ENCODE measurements around the gene ASXL3. TPM values are rescaled to one million over a fixed set of nuclear protein-coding genes. Genes with fewer than 3 reads are reported as not detected.

ASXL3 gene
- total RNA-seq, 2 experiments from 2014 or later: not detected

DNA sequence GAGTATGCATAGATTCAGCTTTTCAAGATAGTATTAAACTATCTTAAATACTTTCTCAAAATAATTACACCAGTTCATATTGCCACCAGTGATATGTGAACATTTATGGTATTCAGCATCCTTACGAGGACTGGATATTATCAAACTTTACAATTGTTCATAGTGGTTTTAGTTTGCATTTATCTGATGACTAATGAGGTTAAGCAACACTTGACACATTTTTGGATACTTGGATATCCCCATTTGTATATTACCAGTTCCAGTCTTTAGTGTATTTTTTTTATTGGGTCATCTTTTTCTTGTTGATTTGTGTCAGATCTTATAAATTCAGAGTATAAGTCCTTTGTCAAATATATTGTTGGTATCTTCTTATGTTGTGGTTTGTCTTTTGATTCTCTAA is 128.4 kb downstream of the ASXL3 start:
- ChIA-PET CTCF (no interaction called here), POLR2A (no interaction called here)
- no peak for ATAC-seq
- Mint-ChIP-seq H3K36me3 (ENCODE audit: low read depth) (no peaks in the 10 kb centered on the region), H3K9me3 (ENCODE audit: low read depth) (peaks cover 1% of the 10 kb centered on the region), H3K27me3 (no peaks in the 10 kb centered on the region), H3K4me3 (no peak overlapping the region), H3K27ac (no peak overlapping the region), H3K4me1 (no peaks in the 10 kb centered on the region)
- intact Hi-C loops (cut with DNase I, micrococcal nuclease): no loop called here
- DNase-seq: no peak

DNA sequence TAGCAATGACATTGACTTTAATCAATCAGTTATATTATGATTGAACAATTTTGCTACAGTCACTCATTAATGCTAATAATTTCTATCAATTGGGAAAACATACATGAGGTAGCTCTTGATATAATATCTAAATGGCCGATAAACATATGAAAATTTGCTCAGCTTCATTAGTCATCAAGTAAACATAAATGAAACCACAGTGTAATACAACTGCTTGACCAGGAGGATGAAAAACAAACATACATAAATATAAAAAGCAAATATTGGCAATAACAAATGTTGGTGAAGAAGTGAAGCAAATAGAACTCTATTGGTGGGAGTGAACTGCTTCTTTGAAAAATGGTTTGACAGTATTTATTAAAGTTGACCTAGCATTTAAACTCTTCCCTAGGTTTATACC is 130.9 kb downstream of the ASXL3 start:
- intact Hi-C loops (cut with DNase I, micrococcal nuclease): no loop called here
- ATAC-seq (no peak), DNase-seq (no peak)
- no peaks in the 10 kb centered on the region for H3K36me3 Mint-ChIP-seq (ENCODE audit: low read depth)
- peaks cover 4% of the 10 kb centered on the region for H3K9me3 Mint-ChIP-seq (ENCODE audit: low read depth)
- no peaks in the 10 kb centered on the region for H3K27me3 Mint-ChIP-seq
- H3K27ac Mint-ChIP-seq: no peak overlapping the region
- H3K4me3 Mint-ChIP-seq: no peak overlapping the region
- ChIA-PET POLR2A (no interaction called here), CTCF (no interaction called here)
- no peaks in the 10 kb centered on the region for H3K4me1 Mint-ChIP-seq

DNA sequence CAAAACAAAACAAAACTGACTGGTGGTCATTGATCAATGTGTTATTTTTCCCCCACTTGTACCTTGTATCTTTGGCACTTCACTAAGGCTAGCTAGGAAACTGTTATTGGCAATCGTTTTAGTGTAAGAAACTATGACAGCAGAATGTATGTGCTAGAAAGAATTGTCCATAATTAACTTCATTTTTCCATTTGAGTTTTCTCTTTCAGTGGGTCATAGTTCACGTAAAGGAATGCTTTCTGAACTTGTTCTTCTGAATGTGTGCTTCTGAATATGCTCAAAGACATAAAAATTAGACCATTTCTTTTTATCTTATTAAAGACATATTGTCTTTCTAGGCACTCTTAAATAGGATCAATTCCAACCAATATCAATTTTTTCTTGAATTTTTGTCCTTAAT is 132.2 kb downstream of the ASXL3 start:
- Mint-ChIP-seq H3K4me1 (no peaks in the 10 kb centered on the region), H3K36me3 (ENCODE audit: low read depth) (no peaks in the 10 kb centered on the region), H3K9me3 (ENCODE audit: low read depth) (peaks cover 4% of the 10 kb centered on the region), H3K27me3 (no peaks in the 10 kb centered on the region), H3K27ac (no peak overlapping the region), H3K4me3 (no peak overlapping the region)
- ChIA-PET CTCF (no interaction called here), POLR2A (no interaction called here)
- ATAC-seq: no peak
- intact Hi-C loops (cut with DNase I, micrococcal nuclease): no loop called here
- no peak for DNase-seq

DNA sequence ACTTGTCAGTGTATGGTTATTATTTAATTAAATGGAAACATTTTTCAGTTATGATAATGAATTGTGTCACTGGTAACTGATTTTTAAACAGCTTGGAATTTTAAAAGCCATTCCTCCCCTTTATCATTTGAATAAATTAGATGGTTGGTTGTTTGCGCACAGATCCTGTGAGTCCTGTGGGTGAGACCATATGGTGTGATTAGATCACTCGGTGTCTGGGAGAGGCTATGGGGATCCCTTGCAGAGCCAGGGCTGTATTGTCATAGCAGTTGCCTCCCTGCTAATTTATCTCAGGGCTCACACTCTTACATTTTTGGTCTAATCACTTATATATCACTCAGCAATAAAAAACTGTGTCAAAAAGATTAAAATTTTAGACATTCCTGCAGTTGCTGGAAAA is 133.5 kb downstream of the ASXL3 start:
- CTCF ChIA-PET: no interaction called here
- no peaks in the 10 kb centered on the region for H3K27me3 Mint-ChIP-seq
- intact Hi-C loops (cut with DNase I, micrococcal nuclease): no loop called here
- peaks cover 4% of the 10 kb centered on the region for H3K9me3 Mint-ChIP-seq (ENCODE audit: low read depth)
- H3K4me3 Mint-ChIP-seq: no peak overlapping the region
- no peaks in the 10 kb centered on the region for H3K36me3 Mint-ChIP-seq (ENCODE audit: low read depth)
- H3K27ac Mint-ChIP-seq: no peak overlapping the region
- DNase-seq (no peak), ATAC-seq (no peak)
- POLR2A ChIA-PET: no interaction called here
- no peaks in the 10 kb centered on the region for H3K4me1 Mint-ChIP-seq

DNA sequence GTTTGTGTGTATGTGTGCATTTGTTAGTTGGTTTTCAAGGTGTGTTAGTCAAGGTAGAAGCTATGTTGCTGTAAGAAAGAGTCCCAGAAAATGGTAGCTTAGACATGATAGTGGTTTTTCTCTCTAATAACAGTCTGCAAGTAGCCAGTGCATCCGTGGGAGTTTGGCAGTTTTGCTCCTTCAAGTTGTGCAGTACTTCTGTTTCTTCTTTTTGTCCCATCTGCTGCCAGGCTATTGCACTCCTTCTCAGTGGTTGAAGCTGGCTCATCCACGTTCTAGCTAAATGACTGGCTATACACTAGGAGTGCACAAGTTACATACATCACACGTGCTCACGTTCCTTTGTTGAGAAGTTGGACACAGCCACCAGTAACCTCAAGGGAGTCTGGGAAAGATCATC is 134.7 kb downstream of the ASXL3 start:
- no peaks in the 10 kb centered on the region for H3K4me1 Mint-ChIP-seq
- ATAC-seq: no peak

DNA sequence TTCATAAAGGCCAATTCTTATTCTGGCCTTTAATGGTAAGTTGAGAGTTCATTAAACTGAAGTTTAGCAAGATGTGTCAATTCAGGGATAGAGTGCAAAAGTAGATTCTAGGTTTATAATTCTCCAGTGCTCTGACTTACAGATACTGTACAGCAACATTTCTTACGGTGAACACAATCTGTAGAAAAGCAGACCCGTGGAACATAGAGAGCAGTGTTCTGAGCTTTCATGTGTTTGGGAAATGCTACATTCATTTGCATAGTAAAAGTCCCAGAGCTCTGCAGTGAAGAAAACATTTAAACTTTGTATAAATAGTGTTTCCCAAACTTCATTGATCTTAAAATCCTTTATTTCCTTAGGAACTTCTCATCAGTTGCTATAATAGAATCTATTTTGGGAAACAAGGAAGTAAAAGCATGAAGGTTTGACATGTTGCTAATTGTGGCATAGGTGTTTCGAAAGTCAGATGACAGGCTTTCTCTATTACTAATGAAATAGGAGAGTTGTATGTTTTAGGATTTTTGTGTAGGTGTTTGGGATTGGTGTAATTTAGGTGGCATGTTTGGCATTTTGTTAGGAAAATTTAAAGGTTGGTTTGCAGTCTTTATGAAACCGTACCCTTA is 138.2 kb downstream of the ASXL3 start:
- Mint-ChIP-seq H3K27ac (no peak overlapping the region), H3K27me3 (no peaks in the 10 kb centered on the region), H3K9me3 (ENCODE audit: low read depth) (peaks cover 3% of the 10 kb centered on the region), H3K4me1 (no peaks in the 10 kb centered on the region), H3K4me3 (no peak overlapping the region), H3K36me3 (ENCODE audit: low read depth) (no peaks in the 10 kb centered on the region)
- CTCF ChIA-PET: no interaction called here
- POLR2A ChIA-PET: no interaction called here
- intact Hi-C loops (cut with DNase I, micrococcal nuclease): no loop called here
- DNase-seq: no peak
- no peak for ATAC-seq

More for the DNA sequence above, 134.7 kb downstream of the ASXL3 start:
- Mint-ChIP-seq H3K36me3 (ENCODE audit: low read depth) (no peaks in the 10 kb centered on the region), H3K27ac (no peak overlapping the region), H3K9me3 (ENCODE audit: low read depth) (peaks cover 3% of the 10 kb centered on the region), H3K27me3 (no peaks in the 10 kb centered on the region), H3K4me3 (no peak overlapping the region)
- intact Hi-C loops (cut with DNase I, micrococcal nuclease): no loop called here
- no peak for DNase-seq
- ChIA-PET CTCF (no interaction called here), POLR2A (no interaction called here)

DNA sequence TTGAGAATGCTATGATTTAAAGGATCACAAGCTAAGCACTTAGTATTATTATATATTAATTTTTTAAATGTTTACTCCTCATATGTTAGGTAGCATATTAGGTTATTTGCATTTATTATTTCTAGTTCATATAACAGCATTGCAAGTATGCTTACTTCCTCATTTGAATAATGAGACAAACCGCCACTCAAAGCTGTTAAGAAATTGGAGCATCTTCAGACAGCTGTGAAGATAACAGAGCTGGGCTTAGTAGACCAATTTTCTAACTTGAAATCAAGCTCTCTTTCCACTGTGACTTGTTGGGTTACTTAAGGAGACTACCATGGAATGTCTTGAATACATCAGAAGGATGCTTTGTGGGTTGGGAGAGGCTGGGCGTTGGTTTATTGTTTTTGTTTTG is 139.3 kb downstream of the ASXL3 start:
- H3K36me3 Mint-ChIP-seq (ENCODE audit: low read depth): no peaks in the 10 kb centered on the region
- no peak overlapping the region for H3K4me3 Mint-ChIP-seq
- no peaks in the 10 kb centered on the region for H3K4me1 Mint-ChIP-seq
- ChIA-PET POLR2A (no interaction called here), CTCF (interaction anchor here (0.6 kb wide), 1 partner anchor 36 kb away, joined by 3 read pairs; no protein-coding TSS in a partner anchor)
- intact Hi-C loops (cut with DNase I, micrococcal nuclease): no loop called here
- no peaks in the 10 kb centered on the region for H3K27me3 Mint-ChIP-seq
- ATAC-seq (no peak), DNase-seq (no peak)
- H3K9me3 Mint-ChIP-seq (ENCODE audit: low read depth): peaks cover 6% of the 10 kb centered on the region
- H3K27ac Mint-ChIP-seq: no peak overlapping the region

DNA sequence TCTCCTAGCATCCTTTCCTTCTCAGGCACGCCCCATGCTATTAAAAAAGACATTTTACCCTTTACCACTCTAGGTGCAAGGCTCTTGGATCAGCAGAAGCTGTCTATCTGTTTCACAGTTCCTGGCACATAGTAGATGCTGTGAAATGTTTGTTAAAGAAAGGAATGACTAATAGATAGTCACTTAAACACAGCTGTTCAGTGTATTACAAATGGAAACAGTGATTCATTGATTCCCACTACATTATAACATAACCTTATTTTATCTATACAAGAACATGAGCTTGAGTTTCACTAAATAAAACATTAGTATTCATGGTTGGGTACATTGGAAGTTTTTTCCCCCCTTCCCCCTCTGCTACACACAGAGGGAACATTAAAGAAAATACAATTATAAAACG is 142.1 kb downstream of the ASXL3 start:
- no peaks in the 10 kb centered on the region for H3K27me3 Mint-ChIP-seq
- no peaks in the 10 kb centered on the region for H3K36me3 Mint-ChIP-seq (ENCODE audit: low read depth)
- ChIA-PET CTCF (interaction anchor here (0.5 to 0.7 kb wide), 2 partner anchors 120 to 149 kb away, joined by 3 read pairs; no protein-coding TSS in a partner anchor), POLR2A (no interaction called here)
- ATAC-seq: no peak
- H3K4me3 Mint-ChIP-seq: no peak overlapping the region
- intact Hi-C loops (cut with DNase I, micrococcal nuclease): no loop called here
- DNase-seq: no peak
- H3K4me1 Mint-ChIP-seq: no peaks in the 10 kb centered on the region
- H3K27ac Mint-ChIP-seq: no peak overlapping the region
- peaks cover 6% of the 10 kb centered on the region for H3K9me3 Mint-ChIP-seq (ENCODE audit: low read depth)

DNA sequence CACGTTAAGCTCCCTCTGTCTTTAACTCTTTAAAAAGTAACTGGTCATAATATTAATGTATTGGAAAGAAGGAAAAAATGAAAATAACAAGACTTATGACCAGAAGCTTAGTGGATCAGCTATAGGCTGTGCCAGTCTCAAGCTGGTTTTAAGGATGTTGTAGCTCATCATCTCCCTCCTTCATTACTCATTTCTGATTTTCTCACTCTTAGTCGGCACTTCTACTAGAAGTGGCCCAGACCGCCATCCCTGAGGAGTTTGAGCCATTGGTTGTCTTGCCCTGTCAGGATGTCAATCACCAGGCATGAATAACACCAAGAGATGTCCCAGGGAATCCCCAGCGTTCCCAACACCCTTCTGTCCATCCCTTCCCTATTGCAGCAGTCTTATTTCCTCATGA is 151.5 kb downstream of the ASXL3 start:
- H3K9me3 Mint-ChIP-seq (ENCODE audit: low read depth): peaks cover 6% of the 10 kb centered on the region
- no peaks in the 10 kb centered on the region for H3K4me1 Mint-ChIP-seq
- H3K36me3 Mint-ChIP-seq (ENCODE audit: low read depth): no peaks in the 10 kb centered on the region
- POLR2A ChIA-PET: no interaction called here
- no peak overlapping the region for H3K4me3 Mint-ChIP-seq
- CTCF ChIA-PET: no interaction called here
- H3K27ac Mint-ChIP-seq: no peak overlapping the region
- no peak for ATAC-seq
- H3K27me3 Mint-ChIP-seq: no peaks in the 10 kb centered on the region
- intact Hi-C loops (cut with DNase I, micrococcal nuclease): no loop called here
- no peak for DNase-seq

DNA sequence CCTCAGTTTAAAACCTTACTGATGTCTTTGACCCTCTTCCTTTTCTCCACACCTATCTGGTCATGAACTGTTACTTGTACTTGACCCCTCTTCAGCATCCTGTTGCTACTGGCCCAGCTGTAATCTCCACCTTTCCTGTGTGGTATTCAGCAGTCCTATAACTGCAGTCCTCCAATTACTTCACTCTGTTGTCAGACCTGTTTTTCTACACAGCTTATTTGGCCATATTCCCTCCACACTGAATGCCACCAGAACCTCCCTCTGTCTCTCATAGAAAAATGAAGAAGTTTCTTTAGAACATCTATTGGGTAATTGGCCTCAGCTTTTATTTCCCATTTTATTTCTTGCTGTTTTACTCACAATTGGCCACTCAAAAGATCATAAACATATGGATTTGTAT is 155.4 kb downstream of the ASXL3 start:
- H3K4me3 Mint-ChIP-seq: no peak overlapping the region
- no peak for ATAC-seq
- no peak for DNase-seq
- no peaks in the 10 kb centered on the region for H3K4me1 Mint-ChIP-seq
- CTCF ChIA-PET: no interaction called here
- no peak overlapping the region for H3K27ac Mint-ChIP-seq
- H3K36me3 Mint-ChIP-seq (ENCODE audit: low read depth): no peaks in the 10 kb centered on the region
- no peaks in the 10 kb centered on the region for H3K27me3 Mint-ChIP-seq
- POLR2A ChIA-PET: no interaction called here
- H3K9me3 Mint-ChIP-seq (ENCODE audit: low read depth): peaks cover 6% of the 10 kb centered on the region
- intact Hi-C loops (cut with DNase I, micrococcal nuclease): no loop called here

DNA sequence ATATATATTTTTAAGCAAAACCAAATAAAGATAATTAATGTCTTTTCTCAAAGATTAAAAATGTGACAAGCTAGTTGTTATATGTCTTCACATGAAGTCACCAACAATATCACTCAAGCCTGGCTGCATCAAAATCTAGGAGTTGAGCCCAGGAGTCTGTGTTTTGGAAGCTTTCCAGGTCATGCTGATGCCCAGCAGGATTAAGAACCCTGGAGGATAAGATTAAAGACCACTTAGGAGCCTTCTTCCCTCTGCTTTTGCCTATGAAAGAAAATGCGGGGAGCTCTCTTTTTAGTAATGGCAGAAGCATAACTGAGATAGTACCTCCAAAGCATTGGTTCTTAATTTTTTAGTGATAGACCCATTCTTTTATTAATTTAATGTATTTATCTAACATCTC is 157.4 kb downstream of the ASXL3 start:
- no peak for ATAC-seq
- Mint-ChIP-seq H3K27ac (no peak overlapping the region), H3K4me3 (no peak overlapping the region), H3K4me1 (no peaks in the 10 kb centered on the region), H3K36me3 (ENCODE audit: low read depth) (no peaks in the 10 kb centered on the region), H3K27me3 (no peaks in the 10 kb centered on the region), H3K9me3 (ENCODE audit: low read depth) (peaks cover 6% of the 10 kb centered on the region)
- no peak for DNase-seq
- intact Hi-C loops (cut with DNase I, micrococcal nuclease): no loop called here
- ChIA-PET CTCF (interaction anchor here (0.9 to 1.1 kb wide), 2 partner anchors 11 to 387 kb away, joined by 3 to 4 read pairs; no protein-coding TSS in a partner anchor), POLR2A (no interaction called here)

DNA sequence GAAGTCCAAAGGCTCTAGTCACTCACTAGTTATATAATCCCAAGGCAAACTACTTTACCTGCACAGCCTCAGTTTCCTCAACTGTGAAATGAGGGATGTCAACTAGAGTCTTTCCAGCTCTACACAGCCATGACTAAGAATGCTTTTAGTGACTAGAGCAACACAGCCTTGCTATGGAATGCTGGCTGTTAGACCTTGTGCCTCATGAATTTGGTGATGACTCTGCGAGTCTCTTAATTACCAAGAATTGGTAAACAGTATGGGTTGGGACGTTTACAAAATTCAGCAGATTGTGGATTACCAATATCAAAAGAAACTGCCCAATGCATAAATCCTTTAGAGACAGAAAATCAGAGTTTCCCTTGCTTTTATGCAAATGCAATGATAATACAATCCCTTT is 163.7 kb downstream of the ASXL3 start:
- Mint-ChIP-seq H3K36me3 (ENCODE audit: low read depth) (no peaks in the 10 kb centered on the region), H3K27me3 (no peaks in the 10 kb centered on the region)
- POLR2A ChIA-PET: no interaction called here

More for the DNA sequence above, 163.7 kb downstream of the ASXL3 start:
- CTCF ChIA-PET: no interaction called here
- intact Hi-C loops (cut with DNase I, micrococcal nuclease): no loop called here
- DNase-seq: no peak
- Mint-ChIP-seq H3K4me1 (no peaks in the 10 kb centered on the region), H3K4me3 (no peak overlapping the region), H3K27ac (no peak overlapping the region), H3K9me3 (ENCODE audit: low read depth) (no peaks in the 10 kb centered on the region)
- no peak for ATAC-seq

All from activated CD4-positive, alpha-beta T cell treated with anti-CD3 and anti-CD28 coated beads for 36 hours (primary cell).